Smooth muscle cell (in vitro differentiated cells): ENCODE results near the gene REL. TPM values are rescaled to one million over a fixed set of nuclear protein-coding genes. Genes with fewer than 3 reads are reported as not detected.

ENCODE experiments used
- DNase-seq: peaks from one replicate; lab custom pipeline; 2025; ENCODE audit not compliant: unreplicated experiment; lab: John Stamatoyannopoulos, UW
- H2AFZ ChIP-seq: fragments of 200-600 bp; sonication (generic); 2 replicates; pipeline ENCODE4 v1.6.0; 2016; ENCODE audit warnings: antibody characterized with exemption, low read depth, mild to moderate bottlenecking
- H3F3A ChIP-seq: fragments of 200-600 bp; sonication (generic); 2 replicates; pipeline ENCODE4 v1.6.0; 2017; ENCODE audit warnings: antibody characterized with exemption, low read depth
- H3K27ac ChIP-seq: fragments of 200-600 bp; sonication (generic); 2 replicates; pipeline ENCODE4 v1.5.1; 2016; ENCODE audit warnings: low read depth, mild to moderate bottlenecking
- H3K27me3 ChIP-seq: fragments of 200-600 bp; sonication (generic); 2 replicates; pipeline ENCODE4 v1.6.1; 2016; ENCODE audit warnings: low read depth, mild to moderate bottlenecking
- H3K36me3 ChIP-seq: fragments of 200-600 bp; sonication (generic); 2 replicates; pipeline ENCODE4 v1.5.1; 2016; ENCODE audit warnings: low read depth
- H3K4me1 ChIP-seq: fragments of 200-600 bp; sonication (generic); 2 replicates; pipeline ENCODE4 v1.5.1; 2016; ENCODE audit warnings: low read depth
- H3K4me2 ChIP-seq: fragments of 200-600 bp; sonication (generic); 2 replicates; pipeline ENCODE4 v1.6.0; 2016; ENCODE audit warnings: mild to moderate bottlenecking
- H3K4me3 ChIP-seq: fragments of 200-600 bp; sonication (generic); 2 replicates; pipeline ENCODE4 v1.5.1; 2016; ENCODE audit warnings: mild to moderate bottlenecking
- H3K79me2 ChIP-seq: fragments of 200-600 bp; sonication (generic); 2 replicates; pipeline ENCODE4 v1.6.0; 2016; ENCODE audit warnings: low read depth, mild to moderate bottlenecking
- H3K9ac ChIP-seq: fragments of 200-600 bp; sonication (generic); 2 replicates; pipeline ENCODE4 v1.6.0; 2016; ENCODE audit warnings: low read depth
- H3K9me3 ChIP-seq: fragments of 200-600 bp; sonication (generic); replicated peaks from 2 replicates; pipeline ENCODE4 v1.5.1; 2016; ENCODE audit warnings: low read depth
- H4K20me1 ChIP-seq: fragments of 200-600 bp; sonication (generic); 2 replicates; pipeline ENCODE4 v1.6.0; 2016; ENCODE audit warnings: low read depth
- WGBS: methylation state at CpG from one replicate; pipeline ENCODE4 v1.1.7; 2016; ENCODE audit warnings: low lambda C conversion rate; 5-methylcytosine and 5-hydroxymethylcytosine counted together
- polyA plus RNA-seq: library from polyadenylated mRNA; unstranded; fragments of >200 nt; fragmentation: Nextera tagmentation; extraction: Ambion mirVana; gene quantifications from 2 replicates; pipeline ENCODE4 v1.2.1, GENCODE V29; 2016
- total RNA-seq: library from RNA; depleted of rRNA; stranded (reverse); fragments of >200 nt; gene quantifications from 2 replicates; pipeline ENCODE4 v1.2.3, GENCODE V29; 2014
- TF ChIP-seq, protein P1 (sequence below): fragments of 200-600 bp; sonication (generic); IDR thresholded peaks from 2 replicates; pipeline ENCODE4 v1.5.1; 2017; ENCODE audit warnings: borderline replicate concordance, mild to moderate bottlenecking, antibody characterized with exemption; ENCODE audit not compliant: insufficient read depth, poor library complexity, severe bottlenecking

REL gene
- total and polyA plus RNA-seq, 2 experiments from 2014 or later, result 2.3 to 15.3 TPM

DNA sequence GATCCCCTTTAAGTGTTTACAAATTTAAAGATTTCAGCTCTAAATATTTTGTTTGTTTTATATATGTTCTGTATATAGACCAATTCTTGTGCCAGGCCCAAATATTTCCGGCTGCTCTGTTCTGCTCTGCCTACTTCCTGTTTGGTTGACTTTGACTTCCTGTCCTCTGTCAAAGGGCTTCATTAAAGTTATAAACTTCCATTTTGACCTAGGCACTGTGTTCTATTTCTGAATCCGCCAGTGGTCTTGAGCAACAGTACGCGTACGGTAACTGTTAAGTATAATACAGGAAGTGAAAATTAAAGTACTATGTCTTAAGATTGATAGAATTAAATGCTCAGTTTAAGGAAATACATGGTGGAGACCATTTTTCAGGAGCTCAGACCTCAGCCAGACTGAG lies 13.5 kb upstream of the REL start:
- no peaks in the 10 kb centered on the region for H3K79me2 ChIP-seq
- H3K9ac ChIP-seq, result no peak overlapping the region
- H3K27me3 ChIP-seq, result no peaks in the 10 kb centered on the region
- 78% methylated on average over 5 of the region's 5 CpGs for WGBS
- no peak overlapping the region for H3K4me2 ChIP-seq
- H3K4me3 ChIP-seq, result no peak overlapping the region
- no peaks in the 10 kb centered on the region for H3F3A ChIP-seq
- H2AFZ ChIP-seq, result no peak overlapping the region
- no peak overlapping the region for H3K27ac ChIP-seq
- H3K4me1 ChIP-seq, result no peaks in the 10 kb centered on the region
- TF ChIP-seq, protein P1, sequence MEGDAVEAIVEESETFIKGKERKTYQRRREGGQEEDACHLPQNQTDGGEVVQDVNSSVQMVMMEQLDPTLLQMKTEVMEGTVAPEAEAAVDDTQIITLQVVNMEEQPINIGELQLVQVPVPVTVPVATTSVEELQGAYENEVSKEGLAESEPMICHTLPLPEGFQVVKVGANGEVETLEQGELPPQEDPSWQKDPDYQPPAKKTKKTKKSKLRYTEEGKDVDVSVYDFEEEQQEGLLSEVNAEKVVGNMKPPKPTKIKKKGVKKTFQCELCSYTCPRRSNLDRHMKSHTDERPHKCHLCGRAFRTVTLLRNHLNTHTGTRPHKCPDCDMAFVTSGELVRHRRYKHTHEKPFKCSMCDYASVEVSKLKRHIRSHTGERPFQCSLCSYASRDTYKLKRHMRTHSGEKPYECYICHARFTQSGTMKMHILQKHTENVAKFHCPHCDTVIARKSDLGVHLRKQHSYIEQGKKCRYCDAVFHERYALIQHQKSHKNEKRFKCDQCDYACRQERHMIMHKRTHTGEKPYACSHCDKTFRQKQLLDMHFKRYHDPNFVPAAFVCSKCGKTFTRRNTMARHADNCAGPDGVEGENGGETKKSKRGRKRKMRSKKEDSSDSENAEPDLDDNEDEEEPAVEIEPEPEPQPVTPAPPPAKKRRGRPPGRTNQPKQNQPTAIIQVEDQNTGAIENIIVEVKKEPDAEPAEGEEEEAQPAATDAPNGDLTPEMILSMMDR, result no peak
- H3K36me3 ChIP-seq, result no peaks in the 10 kb centered on the region
- no peak for DNase-seq
- no peaks in the 10 kb centered on the region for H3K9me3 ChIP-seq
- no peaks in the 10 kb centered on the region for H4K20me1 ChIP-seq

DNA sequence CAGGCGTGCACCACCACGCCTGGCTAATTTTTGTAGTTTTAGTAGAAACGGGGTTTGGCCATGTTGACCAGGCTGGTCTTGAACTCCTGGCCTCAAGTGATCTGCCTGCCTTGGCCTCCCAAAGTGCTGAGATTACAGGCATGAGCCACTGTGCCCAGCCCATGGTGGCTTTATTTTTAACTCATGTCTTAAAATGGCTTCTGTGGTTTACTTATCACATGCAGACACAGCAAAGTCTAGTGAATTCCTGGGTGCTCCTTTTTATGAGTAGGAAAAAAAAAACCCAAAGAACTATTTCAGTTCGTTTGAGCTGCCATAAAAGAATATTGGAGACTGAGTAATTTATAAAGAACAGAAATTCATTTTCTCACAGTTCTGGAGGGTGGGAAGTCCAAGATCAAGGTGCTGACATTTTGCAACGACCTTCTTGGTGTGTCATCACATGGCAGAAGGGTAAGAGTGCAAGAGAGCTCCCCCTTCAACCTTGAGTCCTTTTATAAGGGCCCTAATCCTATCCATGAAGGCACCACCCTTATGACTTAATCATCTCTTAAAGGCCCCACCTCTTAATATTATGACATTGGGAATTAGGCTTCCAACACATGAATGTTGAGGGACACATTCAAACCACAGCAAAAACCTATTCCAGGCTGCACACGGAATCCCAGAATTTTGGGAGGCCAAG lies 12.6 kb upstream of the REL start:
- Histone ChIP-seq H3K9me3 (no peaks in the 10 kb centered on the region), H2AFZ (no peak overlapping the region), H4K20me1 (no peaks in the 10 kb centered on the region), H3K27me3 (no peaks in the 10 kb centered on the region), H3K9ac (no peak overlapping the region), H3K4me2 (no peak overlapping the region), H3K27ac (no peak overlapping the region), H3F3A (no peaks in the 10 kb centered on the region), H3K79me2 (no peaks in the 10 kb centered on the region), H3K4me1 (no peaks in the 10 kb centered on the region), H3K36me3 (no peaks in the 10 kb centered on the region), H3K4me3 (no peak overlapping the region)
- DNase-seq, result no peak
- WGBS, result 86% methylated on average over 6 of the region's 6 CpGs
- TF ChIP-seq, protein P1, result no peak

DNA sequence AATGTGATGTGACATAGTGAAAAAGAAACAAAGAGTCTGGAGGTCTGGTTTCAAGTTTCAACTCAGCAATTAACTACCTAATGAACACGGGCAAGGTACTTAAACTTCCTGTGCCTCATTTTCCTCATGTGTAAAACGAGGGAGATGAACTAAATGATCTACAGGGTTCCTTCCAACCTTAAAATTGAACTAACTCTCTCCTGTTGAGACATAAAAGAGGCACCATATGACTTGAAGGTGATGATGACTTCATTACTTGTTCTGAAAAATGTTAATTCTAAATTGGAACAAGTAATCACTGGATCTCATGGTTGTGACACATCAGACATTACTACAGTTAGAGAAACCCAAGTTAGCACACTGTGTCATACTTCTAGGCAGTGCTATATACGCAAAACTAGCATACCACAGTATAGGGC lies 8.9 kb upstream of the REL start:
- Histone ChIP-seq H3K79me2 (no peaks in the 10 kb centered on the region), H3K36me3 (no peaks in the 10 kb centered on the region), H4K20me1 (no peaks in the 10 kb centered on the region), H3K9me3 (no peaks in the 10 kb centered on the region), H3K4me3 (no peak overlapping the region), H3K27ac (no peak overlapping the region), H3K4me1 (no peaks in the 10 kb centered on the region), H3K4me2 (no peak overlapping the region), H3K9ac (no peak overlapping the region), H3K27me3 (no peaks in the 10 kb centered on the region), H3F3A (no peaks in the 10 kb centered on the region), H2AFZ (no peak overlapping the region)
- TF ChIP-seq, protein P1, result no peak
- 61% methylated on average over 3 of the region's 3 CpGs for WGBS
- DNase-seq, result no peak

DNA sequence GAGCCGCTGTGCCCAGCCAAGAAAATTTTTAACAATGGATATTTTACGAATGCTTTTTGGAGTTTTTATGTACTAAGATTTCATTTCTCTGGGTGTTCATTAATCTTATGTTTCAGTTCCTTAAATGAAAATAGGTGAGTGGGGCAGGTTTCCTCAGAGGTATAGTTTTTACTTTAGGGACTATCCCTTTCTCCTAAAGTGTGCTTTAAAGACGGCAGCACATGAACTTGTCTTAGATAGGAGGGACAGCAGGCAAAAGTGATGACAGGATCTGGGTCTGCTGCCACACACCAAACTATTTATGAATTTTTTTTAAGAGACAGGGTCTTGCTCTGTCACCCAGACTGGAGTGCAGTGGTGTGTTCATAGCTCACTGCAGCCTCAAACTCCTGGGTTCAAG lies 8.0 kb upstream of the REL start:
- TF ChIP-seq, protein P1, result no peak
- Histone ChIP-seq H2AFZ (no peak overlapping the region), H3K9me3 (no peaks in the 10 kb centered on the region), H3K4me3 (no peak overlapping the region), H3F3A (no peaks in the 10 kb centered on the region), H3K79me2 (no peaks in the 10 kb centered on the region), H4K20me1 (no peaks in the 10 kb centered on the region), H3K27me3 (no peaks in the 10 kb centered on the region), H3K4me1 (no peaks in the 10 kb centered on the region), H3K36me3 (no peaks in the 10 kb centered on the region), H3K9ac (no peak overlapping the region), H3K4me2 (no peak overlapping the region), H3K27ac (no peak overlapping the region)
- DNase-seq, result no peak
- 84% methylated on average over 3 of the region's 3 CpGs for WGBS
